ENCODE measurements around the gene KPNB1.
"Not testable (repeated sequence)": the region's sequence is repeated elsewhere in the genome, so short reads cannot be mapped to it uniquely, and the experiment has no call there.

Gene KPNB1

DNA sequence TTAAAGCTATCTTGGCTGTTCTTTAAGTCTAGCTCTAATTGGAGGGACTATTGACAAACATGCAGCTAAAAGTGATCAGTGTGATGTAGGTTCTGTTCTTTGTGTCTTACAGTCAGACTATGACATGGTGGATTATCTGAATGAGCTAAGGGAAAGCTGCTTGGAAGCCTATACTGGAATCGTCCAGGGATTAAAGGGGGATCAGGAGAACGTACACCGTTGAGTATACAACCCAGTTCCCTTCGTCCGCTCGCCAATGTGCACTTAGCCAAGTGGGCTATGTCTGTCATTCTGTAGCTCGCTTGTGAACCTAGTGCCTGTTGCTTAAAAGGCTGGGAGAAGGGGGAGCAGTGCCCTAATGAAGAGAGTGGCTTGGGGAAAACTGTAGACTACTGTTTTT lies 28.5 kb downstream of the KPNB1 start:
- TF ChIP-seq, protein P1, sequence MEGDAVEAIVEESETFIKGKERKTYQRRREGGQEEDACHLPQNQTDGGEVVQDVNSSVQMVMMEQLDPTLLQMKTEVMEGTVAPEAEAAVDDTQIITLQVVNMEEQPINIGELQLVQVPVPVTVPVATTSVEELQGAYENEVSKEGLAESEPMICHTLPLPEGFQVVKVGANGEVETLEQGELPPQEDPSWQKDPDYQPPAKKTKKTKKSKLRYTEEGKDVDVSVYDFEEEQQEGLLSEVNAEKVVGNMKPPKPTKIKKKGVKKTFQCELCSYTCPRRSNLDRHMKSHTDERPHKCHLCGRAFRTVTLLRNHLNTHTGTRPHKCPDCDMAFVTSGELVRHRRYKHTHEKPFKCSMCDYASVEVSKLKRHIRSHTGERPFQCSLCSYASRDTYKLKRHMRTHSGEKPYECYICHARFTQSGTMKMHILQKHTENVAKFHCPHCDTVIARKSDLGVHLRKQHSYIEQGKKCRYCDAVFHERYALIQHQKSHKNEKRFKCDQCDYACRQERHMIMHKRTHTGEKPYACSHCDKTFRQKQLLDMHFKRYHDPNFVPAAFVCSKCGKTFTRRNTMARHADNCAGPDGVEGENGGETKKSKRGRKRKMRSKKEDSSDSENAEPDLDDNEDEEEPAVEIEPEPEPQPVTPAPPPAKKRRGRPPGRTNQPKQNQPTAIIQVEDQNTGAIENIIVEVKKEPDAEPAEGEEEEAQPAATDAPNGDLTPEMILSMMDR (conservative IDR thresholded peaks at IDR 0.05): no peak
- H3K27ac ChIP-seq: peak overlapping the region; percentile 92

DNA sequence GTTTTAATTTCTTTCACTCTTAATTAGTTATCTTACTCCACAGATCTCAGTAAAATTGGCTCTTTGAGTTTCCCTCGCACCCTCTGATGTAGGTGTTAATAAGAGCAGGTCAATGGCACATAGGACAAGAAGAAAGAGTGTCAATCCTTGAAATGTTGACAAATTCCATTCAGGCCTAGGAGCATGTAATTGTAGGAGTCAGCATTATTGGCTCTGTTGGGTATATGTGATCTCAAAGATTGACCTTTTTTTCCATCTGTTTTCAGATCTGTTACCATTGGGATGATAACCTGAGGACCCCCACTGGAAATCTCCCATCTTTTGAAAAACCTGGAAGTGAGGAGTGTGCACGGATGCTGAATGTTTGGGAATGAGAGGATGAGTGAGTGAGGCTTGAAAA lies 32.4 kb downstream of the KPNB1 start:
- TF ChIP-seq, protein P1 (conservative IDR thresholded peaks at IDR 0.05): no peak
- 0 out of 2 replicates have a peak overlapping the region, but pooled peaks have one; percentile 34 for H3K27ac ChIP-seq

DNA sequence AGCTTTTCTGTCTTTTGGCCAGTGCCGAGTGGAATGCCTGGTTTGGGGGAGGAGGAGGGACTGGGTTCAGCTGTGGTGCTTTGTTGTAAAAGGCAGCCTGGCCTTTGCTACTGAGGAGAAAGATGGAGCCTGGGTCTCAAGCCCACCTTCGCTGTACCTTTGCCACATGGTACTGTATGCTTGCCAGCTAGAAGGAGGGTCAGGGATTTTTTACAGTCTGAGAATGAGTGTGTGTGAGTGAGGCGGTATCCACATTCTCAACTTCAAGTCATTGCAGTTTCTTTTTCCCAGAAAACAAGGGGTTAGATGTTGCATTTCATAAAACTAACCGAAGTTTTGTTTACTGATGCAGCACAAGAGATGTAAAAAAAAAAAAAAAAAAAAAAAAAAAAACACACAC lies 33.0 kb downstream of the KPNB1 start:
- H3K27ac ChIP-seq: not testable (repeated sequence)

DNA sequence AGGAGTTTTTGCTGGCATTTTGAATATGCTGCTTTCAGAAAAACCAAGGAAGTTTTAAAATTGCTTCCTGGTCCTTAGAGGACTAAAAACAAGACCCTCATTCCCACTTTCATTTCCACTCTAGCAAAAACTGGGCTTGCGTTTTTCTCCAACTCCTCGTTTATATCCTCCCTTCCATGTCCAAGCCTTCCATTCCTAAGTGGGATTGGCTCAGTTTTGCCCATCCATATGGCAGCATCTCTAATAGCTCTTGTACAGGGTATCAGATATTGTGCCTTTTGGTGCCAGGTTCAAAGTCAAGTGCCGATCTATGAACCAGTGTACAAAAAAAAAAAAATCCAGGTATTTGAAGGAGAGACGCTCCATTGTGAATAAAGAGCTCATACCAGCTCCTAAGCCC lies 34.3 kb downstream of the KPNB1 start:
- H3K27ac ChIP-seq: no peak overlapping the region; the same call in 1 of the 2 replicates
- TF ChIP-seq, protein P1 (conservative IDR thresholded peaks at IDR 0.05): no peak

DNA sequence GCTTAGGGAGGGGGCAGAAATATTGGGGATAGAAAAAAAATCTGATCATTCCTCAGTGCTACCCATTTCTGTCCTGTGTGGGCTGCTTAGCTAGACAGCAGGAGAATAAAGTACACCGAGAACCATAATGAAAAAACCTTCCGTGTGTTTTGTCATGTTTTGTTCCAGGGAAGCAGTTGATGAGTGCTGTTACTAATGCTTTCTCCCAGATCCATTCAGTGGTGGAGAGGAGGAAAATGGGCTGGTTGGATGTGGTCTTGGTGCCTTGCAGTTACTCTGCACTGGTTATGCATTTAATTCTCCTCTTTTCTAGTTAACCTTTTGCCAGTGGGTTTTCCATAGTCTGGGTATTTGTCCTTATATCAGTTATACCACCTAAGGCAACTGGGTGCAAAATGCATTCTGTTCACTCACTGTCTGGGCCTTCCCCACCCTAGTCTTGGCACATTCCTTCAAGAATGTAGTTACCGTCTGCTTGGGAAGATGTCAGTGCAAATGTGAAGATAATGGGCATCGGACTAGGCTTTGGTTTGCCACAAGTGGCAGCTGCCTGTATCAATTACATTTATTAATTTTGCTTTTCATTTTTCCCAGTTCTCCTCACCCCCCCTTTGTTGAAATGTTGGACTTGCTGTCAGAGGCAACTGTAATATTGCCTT lies 34.9 kb downstream of the KPNB1 start:
- peak overlapping the region; percentile 6; the same call in 1 of the 2 replicates for H3K27ac ChIP-seq

DNA sequence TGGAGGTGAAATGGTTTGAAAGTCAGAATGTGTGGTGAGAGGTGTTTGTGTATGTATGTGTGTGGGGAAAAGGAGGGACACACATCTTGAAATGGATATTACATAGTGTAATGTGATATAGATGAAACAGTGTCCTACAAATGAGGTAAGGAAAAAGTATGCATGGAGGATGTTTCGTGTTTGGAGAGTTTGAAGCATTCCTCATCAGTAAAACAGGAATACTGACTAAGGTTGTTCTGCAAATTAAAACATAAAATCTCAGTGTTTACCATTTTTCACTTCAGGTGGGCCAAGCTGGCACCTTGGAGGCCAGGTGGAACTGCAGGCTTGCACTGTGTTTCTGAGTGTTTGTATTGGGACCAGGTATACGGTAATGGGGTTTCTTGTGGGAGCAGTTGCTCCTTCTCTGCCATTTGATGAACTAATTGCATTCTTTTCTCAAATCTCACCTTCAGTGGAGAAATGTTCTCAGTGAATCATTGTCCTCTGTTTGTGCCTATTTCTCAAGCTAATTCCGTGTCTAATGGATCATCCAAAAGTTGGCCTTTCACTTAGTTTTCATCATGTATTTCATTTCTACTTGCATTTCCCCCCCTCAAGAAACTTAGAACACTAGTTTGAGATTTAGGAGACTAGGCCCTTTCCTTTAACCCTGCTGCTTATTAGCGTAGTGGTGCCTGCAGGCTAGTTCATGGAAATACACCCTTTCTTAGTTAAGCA lies 36.0 kb downstream of the KPNB1 start:
- H3K27ac ChIP-seq: peak overlapping the region; percentile 1; the same call in 1 of the 2 replicates
- TF ChIP-seq, protein P1 (conservative IDR thresholded peaks at IDR 0.05): no peak

More for the DNA sequence above, 34.9 kb downstream of the KPNB1 start:
- TF ChIP-seq, protein P1 (conservative IDR thresholded peaks at IDR 0.05): no peak

DNA sequence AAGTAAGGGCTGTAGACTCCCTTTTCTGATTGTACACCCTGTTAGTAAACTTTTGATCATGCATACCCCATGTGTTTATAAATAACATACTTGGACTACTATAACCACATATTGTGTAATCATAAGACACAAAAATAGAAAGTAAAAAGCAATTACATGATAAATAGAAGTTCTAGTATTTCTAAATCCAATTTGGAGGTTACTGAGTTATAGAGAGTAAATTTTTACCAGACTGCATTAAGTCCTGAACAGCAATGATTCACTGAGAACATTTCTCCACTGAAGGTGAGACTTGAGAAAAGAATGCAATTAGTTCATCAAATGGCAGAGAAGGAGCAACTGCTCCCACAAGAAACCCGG lies 36.5 kb downstream of the KPNB1 start:
- TF ChIP-seq, protein P1 (conservative IDR thresholded peaks at IDR 0.05): no peak
- peak overlapping the region; percentile 1; the same call in 1 of the 2 replicates for H3K27ac ChIP-seq

All from VCaP (cell line).